Breast epithelium (tissue), 3 donors: Measurements from ENCODE around the gene PKD2L2.

Experiments
- CTCF ChIP-seq, 3 donors: fragments of 450-650 bp; IDR thresholded peaks; one replicate each; pipeline ENCODE4 v1.5.1; 2016 to 2017; ENCODE audit warnings: antibody characterized with exemption in 3 of 3, mild to moderate bottlenecking in 3 of 3, moderate library complexity in 3 of 3
- POLR2A ChIP-seq: fragments of 450-650 bp; IDR thresholded peaks from one replicate; pipeline ENCODE4 v1.6.1; 2016; ENCODE audit warnings: antibody characterized with exemption, mild to moderate bottlenecking, moderate library complexity

GRCh38 chr5:137867664-137868063, 21.6 kb upstream of the PKD2L2 start, which contains the start of gene MYOT:
- TF ChIP-seq CTCF (IDR thresholded peaks at IDR 0.05) (no peak), POLR2A (no peak)
